GM12878 (cell line): ENCODE data around the gene PPIE. TPM values are rescaled to one million over a fixed set of nuclear protein-coding genes. Genes with fewer than 3 reads are reported as not detected.

Experiments used
- ATAC-seq: fragments of 200-7000 bp; cut with Tn5 transposase; 3 replicates; pipeline ENCODE4 v1.9.1; 2020; ENCODE audit warnings: mild to moderate bottlenecking, moderate library complexity
- BruUV-seq: library from RNA; stranded (reverse); fragments of 400-500 nt; replicated peaks from 2 replicates; lab custom pipeline; 2021; lab: Mats Ljungman, UMichigan
- CTCF ChIA-PET: fragments of 300-600 bp; sonication (Branson Sonifier 250); formaldehyde crosslinking; extraction: SDS; loops from one replicate; lab custom pipeline; 2021; ENCODE audit warnings: inconsistent platforms; lab: Yijun Ruan, JAX
- POLR2A ChIA-PET: fragments of 350-600 bp; formaldehyde crosslinking; extraction: SDS; loops from one replicate; lab custom pipeline; 2021; ENCODE audit warnings: inconsistent platforms; lab: Charles Lee
- RAD21 ChIA-PET: fragments of 300-600 bp; sonication (Branson Sonifier 250); formaldehyde crosslinking; loops from one replicate; lab custom pipeline; 2023; ENCODE audit warnings: antibody characterized with exemption; ENCODE audit not compliant: unreplicated experiment; lab: Charles Lee
- SMC1A ChIA-PET: fragments of 300-600 bp; sonication (Branson Sonifier 250); formaldehyde crosslinking; loops from one replicate; lab custom pipeline; 2023; ENCODE audit not compliant: unreplicated experiment, uncharacterized antibody; lab: Charles Lee
- DNase-seq: peaks from one replicate; pipeline ENCODE4 v3.0.0-alpha.2; 2011; ENCODE audit warnings: low read depth, low spot score
- FAIRE-seq: peaks from 3 replicates; lab custom pipeline; 2011; peaks lifted over from hg19 to GRCh38; lab: Jason Lieb, UNC
- H2AFZ ChIP-seq: 2 replicates; pipeline ENCODE4 v1.6.0; 2011; ENCODE audit warnings: low read depth, low read length, control low read depth; ENCODE audit not compliant: control insufficient read depth
- H3K27ac ChIP-seq: 2 replicates; pipeline ENCODE4 v1.5.1; 2011; ENCODE audit warnings: control low read depth; ENCODE audit not compliant: control insufficient read depth, insufficient read depth
- H3K27me3 ChIP-seq, 2 experiments: replicated peaks in 1 of 2; 2 replicates each; pipeline versions ENCODE4 v1.6.0 to v1.6.1; 2011; ENCODE audit warnings: low read length in 1 of 2; ENCODE audit not compliant: control insufficient read depth in 2 of 2, insufficient read depth in 2 of 2
- H3K36me3 ChIP-seq, 2 experiments: 2 replicates each; pipeline ENCODE4 v1.5.1; 2011; ENCODE audit warnings: low read length in 1 of 2; ENCODE audit not compliant: control insufficient read depth in 2 of 2, insufficient read depth in 2 of 2
- H3K4me1 ChIP-seq: 2 replicates; pipeline ENCODE4 v1.6.1; 2011; ENCODE audit warnings: mild to moderate bottlenecking, low read length, moderate library complexity, mixed read lengths; ENCODE audit not compliant: control insufficient read depth, insufficient read depth
- H3K4me2 ChIP-seq: 2 replicates; pipeline ENCODE4 v1.6.0; 2011; ENCODE audit warnings: control low read depth; ENCODE audit not compliant: control insufficient read depth, insufficient read depth
- H3K4me3 ChIP-seq: fragments of 200-600 bp; sonication (generic); 2 replicates; pipeline ENCODE4 v1.5.1; 2016
- H3K79me2 ChIP-seq: 2 replicates; pipeline ENCODE4 v1.6.0; 2011; ENCODE audit warnings: low read length; ENCODE audit not compliant: control insufficient read depth, insufficient read depth
- H3K9ac ChIP-seq: 2 replicates; pipeline ENCODE4 v1.8.0; 2011; ENCODE audit warnings: low read length, control low read depth, mixed read lengths; ENCODE audit not compliant: control insufficient read depth, insufficient read depth
- H3K9me3 ChIP-seq: replicated peaks from 3 replicates; pipeline ENCODE4 v1.5.1; 2011; ENCODE audit warnings: mild to moderate bottlenecking, low read length; ENCODE audit not compliant: control insufficient read depth, insufficient read depth
- H4K20me1 ChIP-seq: 2 replicates; pipeline ENCODE4 v1.6.0; 2011; ENCODE audit not compliant: control insufficient read depth, insufficient read depth
- BHLHE40 ChIP-seq, 2 experiments: fragments of 450-650 bp in 1 of 2; IDR thresholded peaks; 2 replicates each; pipeline ENCODE4 v1.6.1; 2011 to 2017; ENCODE audit warnings: low read depth in 2 of 2, borderline replicate concordance in 1 of 2, improper control_type of control experiment in 1 of 2, low read length in 1 of 2, mild to moderate bottlenecking in 1 of 2
- EED ChIP-seq: sonication (generic); IDR thresholded peaks from 2 replicates; pipeline ENCODE4 v1.6.1; 2016; ENCODE audit warnings: antibody characterized with exemption, low read depth
- JUNB ChIP-seq: IDR thresholded peaks from 2 replicates; pipeline ENCODE4 v1.6.1; 2016; ENCODE audit warnings: antibody characterized with exemption, mild to moderate bottlenecking
- KDM1A ChIP-seq: fragments of 200-600 bp; sonication (generic); IDR thresholded peaks from 2 replicates; pipeline ENCODE4 v1.6.1; 2016; ENCODE audit warnings: borderline replicate concordance
- LARP7 ChIP-seq: fragments of 450-650 bp; IDR thresholded peaks from 2 replicates; pipeline ENCODE4 v1.6.1; 2017; ENCODE audit warnings: mild to moderate bottlenecking
- MYB ChIP-seq: fragments of 150-350 bp; IDR thresholded peaks from 2 replicates; pipeline ENCODE4 v1.6.1; 2014; ENCODE audit warnings: mild to moderate bottlenecking, low read depth, low read length, borderline replicate concordance
- PML ChIP-seq: IDR thresholded peaks from 2 replicates; pipeline ENCODE4 v1.6.1; 2012; ENCODE audit warnings: low read length, inconsistent platforms
- RCOR1 ChIP-seq: conservative IDR thresholded peaks from 2 replicates; pipeline ENCODE4 v1.6.1; 2012; ENCODE audit warnings: low read depth, low read length, improper control_type of control experiment
- RELB ChIP-seq: fragments of 450-650 bp; IDR thresholded peaks from 2 replicates; pipeline ENCODE4 v1.6.1; 2017; ENCODE audit warnings: low read depth, mild to moderate bottlenecking, moderate library complexity
- ZBTB33 ChIP-seq: fragments of 450-650 bp; IDR thresholded peaks from 2 replicates; pipeline ENCODE4 v1.6.1; 2017; ENCODE audit warnings: mild to moderate bottlenecking
- WGBS: methylation state at CpG from one replicate; pipeline ENCODE4 v1.1.6; 2016; ENCODE audit warnings: low lambda C conversion rate; ENCODE audit not compliant: insufficient replicate concordance, insufficient coverage; ENCODE audit errors: missing lambda C conversion rate; 5-methylcytosine and 5-hydroxymethylcytosine counted together
- in situ Hi-C: fragments of 300-500 bp; cut with MboI; formaldehyde crosslinking; loops from 9 replicates; pipeline ENCODE4 v1.14.3; 2018; ENCODE audit warnings: mixed read lengths
- intact Hi-C: fragments of 100-400 bp; cut with micrococcal nuclease; formaldehyde crosslinking; loops from one replicate; pipeline ENCODE4 v1.14.2; 2022; ENCODE audit not compliant: unreplicated experiment
- polyA plus RNA-seq, 11 experiments: library from polyadenylated mRNA; depleted of rRNA in 4 of 11; unstranded in 6 of 11; stranded (reverse) in 5 of 11; fragments of >200 nt; fragmentation: Nextera tagmentation in 4 of 11; fragmentation: Illumina TruSeq in 1 of 11; extraction: Ambion mirVana in 4 of 11; extraction: Trizol in 1 of 11; gene quantifications; 1 replicate in 1 of 11; 2 replicates in 10 of 11; pipeline versions ENCODE4 v1.2.1 to v1.2.3, GENCODE V29; 2011 to 2016; ENCODE audit warnings: inconsistent platforms in 2 of 11, missing spikeins in 2 of 11, low read depth in 1 of 11
- total RNA-seq, 4 experiments: library from RNA; depleted of rRNA in 3 of 4; stranded (reverse); fragments of >200 nt in 3 of 4; fragmentation: Illumina TruSeq in 1 of 4; extraction: Trizol in 1 of 4; gene quantifications; 2 replicates each; pipeline versions ENCODE4 v1.2.1 to v1.2.3, GENCODE V29; 2013 to 2021
- TF ChIP-seq, protein P1 (sequence below): fragments of 450-650 bp; conservative IDR thresholded peaks from 2 replicates; pipeline ENCODE4 v1.6.1; 2017; ENCODE audit warnings: mild to moderate bottlenecking, moderate library complexity
- TF ChIP-seq, protein P2 (sequence below): IDR thresholded peaks from 2 replicates; pipeline ENCODE4 v1.6.1; 2011; ENCODE audit warnings: low read depth, mild to moderate bottlenecking, low read length, moderate library complexity, borderline replicate concordance; ENCODE audit errors: extremely low read depth

PPIE gene
- total and polyA plus RNA-seq, 10 of the 15 experiments (the other 5 are each of a cell fraction or from before 2014, with no cell fraction given), result 36.6 to 163 (median 70.1) TPM

- ChIA-PET RAD21 (no interaction called here), SMC1A (no interaction called here), POLR2A (no interaction called here), CTCF (no interaction called here)
- DNase-seq (no peak), FAIRE-seq (no peak), ATAC-seq (no peak)
- Histone ChIP-seq H3K27me3 (no peaks in the 10 kb centered on the region), H3K36me3 (no peaks in the 10 kb centered on the region), H3K9me3 (no peaks in the 10 kb centered on the region), H3K27ac (no peak overlapping the region), H3K79me2 (no peaks in the 10 kb centered on the region), H3K9ac (no peak overlapping the region), H2AFZ (no peak overlapping the region), H3K4me1 (peaks cover 17% of the 10 kb centered on the region), H4K20me1 (no peaks in the 10 kb centered on the region), H3K4me2 (no peak overlapping the region), H3K4me3 (no peak overlapping the region)
- TF ChIP-seq EED (no peak), MYB (no peak), PML (no peak), JUNB (no peak), BHLHE40 (IDR thresholded peaks at IDR 0.05; ENCODE audit: borderline replicate concordance in 1 of 2, low read depth in 2 of 2, low read length in 1 of 2) (no peak), KDM1A (no peak), ZBTB33 (no peak), RELB (no peak), LARP7 (no peak), RCOR1 (no peak)
- TF ChIP-seq, protein P1, sequence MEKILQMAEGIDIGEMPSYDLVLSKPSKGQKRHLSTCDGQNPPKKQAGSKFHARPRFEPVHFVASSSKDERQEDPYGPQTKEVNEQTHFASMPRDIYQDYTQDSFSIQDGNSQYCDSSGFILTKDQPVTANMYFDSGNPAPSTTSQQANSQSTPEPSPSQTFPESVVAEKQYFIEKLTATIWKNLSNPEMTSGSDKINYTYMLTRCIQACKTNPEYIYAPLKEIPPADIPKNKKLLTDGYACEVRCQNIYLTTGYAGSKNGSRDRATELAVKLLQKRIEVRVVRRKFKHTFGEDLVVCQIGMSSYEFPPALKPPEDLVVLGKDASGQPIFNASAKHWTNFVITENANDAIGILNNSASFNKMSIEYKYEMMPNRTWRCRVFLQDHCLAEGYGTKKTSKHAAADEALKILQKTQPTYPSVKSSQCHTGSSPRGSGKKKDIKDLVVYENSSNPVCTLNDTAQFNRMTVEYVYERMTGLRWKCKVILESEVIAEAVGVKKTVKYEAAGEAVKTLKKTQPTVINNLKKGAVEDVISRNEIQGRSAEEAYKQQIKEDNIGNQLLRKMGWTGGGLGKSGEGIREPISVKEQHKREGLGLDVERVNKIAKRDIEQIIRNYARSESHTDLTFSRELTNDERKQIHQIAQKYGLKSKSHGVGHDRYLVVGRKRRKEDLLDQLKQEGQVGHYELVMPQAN, result no peak
- TF ChIP-seq, protein P2, sequence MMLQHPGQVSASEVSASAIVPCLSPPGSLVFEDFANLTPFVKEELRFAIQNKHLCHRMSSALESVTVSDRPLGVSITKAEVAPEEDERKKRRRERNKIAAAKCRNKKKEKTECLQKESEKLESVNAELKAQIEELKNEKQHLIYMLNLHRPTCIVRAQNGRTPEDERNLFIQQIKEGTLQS, result no peak
- intact Hi-C loops, result no loop called here
- in situ Hi-C loops, result no loop called here
- WGBS, result 13% methylated on average over 3 of the region's 3 CpGs
- no TSS peak for BruUV-seq
These were observed 74.2 kb downstream of the PPIE start for GRCh38 chr1:39812913-39813312.
